ENCODE data around the gene ACSL4. TPM values are rescaled to one million over a fixed set of nuclear protein-coding genes. Genes with fewer than 3 reads are reported as not detected.

The ACSL4 gene
- polyA plus RNA-seq, 6 donors from 2014 or later, result 5.4 to 12.6 (median 9.3) TPM

- no peaks in the 10 kb centered on the region for H3K36me3 Mint-ChIP-seq
- no peak overlapping the region for H3K27ac Mint-ChIP-seq
- ATAC-seq (ENCODE audit: low read depth in 2 of 2) (no peak), DNase-seq (no peak)
- H3K4me1 Mint-ChIP-seq, result peaks cover 11 to 24% (median 15%) of the 10 kb centered on the region in 3 donors
- H3K27me3 Mint-ChIP-seq, result no peaks in the 10 kb centered on the region
- H3K4me3 Mint-ChIP-seq, result no peak overlapping the region
- H3K9me3 Mint-ChIP-seq, result no peaks in the 10 kb centered on the region
Measured at GRCh38 chrX:109714340-109714958, 18.6 kb downstream of the ACSL4 start.

GRCh38 chrX:109710181-109710580 is 22.9 kb downstream of the ACSL4 start:
- no peak overlapping the region for H3K27ac Mint-ChIP-seq
- H3K27me3 Mint-ChIP-seq, result no peaks in the 10 kb centered on the region
- no peaks in the 10 kb centered on the region for H3K36me3 Mint-ChIP-seq
- H3K4me1 Mint-ChIP-seq, result peaks cover 15 to 34% (median 17%) of the 10 kb centered on the region in 3 donors
- H3K4me3 Mint-ChIP-seq, result no peak overlapping the region
- H3K9me3 Mint-ChIP-seq, result no peaks in the 10 kb centered on the region
- ATAC-seq (ENCODE audit: low read depth in 2 of 2), result no peak
- DNase-seq, result no peak

- Mint-ChIP-seq H3K4me3 (peak overlapping the region in 7 of 8 donors; percentile 5 to 76 (median 66)), H3K9me3 (no peaks in the 10 kb centered on the region), H3K27ac (peak overlapping the region in 5 of 6 donors; percentile 44 to 94 (median 73)), H3K36me3 (no peaks in the 10 kb centered on the region), H3K4me1 (peaks cover 24 to 34% (median 27%) of the 10 kb centered on the region in 3 donors), H3K27me3 (no peaks in the 10 kb centered on the region)
- DNase-seq (peak; percentile 26), ATAC-seq (ENCODE audit: low read depth in 2 of 2) (peak; percentile 69 to 74)
Measured at GRCh38 chrX:109709129-109709631, 23.9 kb downstream of the ACSL4 start.

GRCh38 chrX:109707720-109708119 is 25.3 kb downstream of the ACSL4 start:
- H3K4me3 Mint-ChIP-seq, result peak overlapping the region; percentile 58 to 88 (median 81)
- peak overlapping the region in 3 of 6 donors; percentile 68 to 86 (median 72) for H3K27ac Mint-ChIP-seq
- DNase-seq (peak; percentile 15), ATAC-seq (ENCODE audit: low read depth in 2 of 2) (peak; percentile 42 to 54)
- H3K4me1 Mint-ChIP-seq, result peaks cover 19 to 31% (median 20%) of the 10 kb centered on the region in 3 donors
- no peaks in the 10 kb centered on the region for H3K27me3 Mint-ChIP-seq
- no peaks in the 10 kb centered on the region for H3K36me3 Mint-ChIP-seq
- H3K9me3 Mint-ChIP-seq, result peaks cover 0 to 2% (median 0%) of the 10 kb centered on the region in 7 donors

GRCh38 chrX:109707319-109707718 is 25.7 kb downstream of the ACSL4 start:
- Mint-ChIP-seq H3K4me3 (peak overlapping the region; percentile 58 to 88 (median 81)), H3K27ac (peak overlapping the region in 3 of 6 donors; percentile 22 to 86 (median 56)), H3K9me3 (peaks cover 0 to 2% (median 0%) of the 10 kb centered on the region in 7 donors), H3K4me1 (peaks cover 16 to 28% (median 17%) of the 10 kb centered on the region in 3 donors), H3K27me3 (no peaks in the 10 kb centered on the region), H3K36me3 (peaks cover 0 to under 1% of the 10 kb centered on the region in 2 donors)
- peak; percentile 1 for DNase-seq
- ATAC-seq (ENCODE audit: low read depth in 2 of 2), result peak; percentile 16 to 22

- H3K27ac Mint-ChIP-seq, result peak overlapping the region in 3 of 6 donors; percentile 22 to 78 (median 61)
- peaks cover 0 to 4% (median 0%) of the 10 kb centered on the region in 7 donors for H3K9me3 Mint-ChIP-seq
- no peak for ATAC-seq (ENCODE audit: low read depth in 2 of 2)
- H3K4me1 Mint-ChIP-seq, result peaks cover 11 to 22% (median 17%) of the 10 kb centered on the region in 3 donors
- H3K27me3 Mint-ChIP-seq, result no peaks in the 10 kb centered on the region
- H3K4me3 Mint-ChIP-seq, result no peak overlapping the region
- DNase-seq, result no peak
- peaks cover 0 to 4% of the 10 kb centered on the region in 2 donors for H3K36me3 Mint-ChIP-seq
Measured at GRCh38 chrX:109704563-109704962, 28.5 kb downstream of the ACSL4 start.

- ATAC-seq (ENCODE audit: low read depth in 2 of 2), result no peak
- DNase-seq, result no peak
- Mint-ChIP-seq H3K36me3 (peaks cover 0 to 4% of the 10 kb centered on the region in 2 donors), H3K4me3 (no peak overlapping the region), H3K4me1 (peaks cover 0 to 10% (median 2%) of the 10 kb centered on the region in 3 donors), H3K27ac (no peak overlapping the region), H3K27me3 (no peaks in the 10 kb centered on the region), H3K9me3 (peaks cover 0 to 4% (median 0%) of the 10 kb centered on the region in 7 donors)
Measured at GRCh38 chrX:109697855-109698254, 35.2 kb downstream of the ACSL4 start.

- Mint-ChIP-seq H3K36me3 (no peaks in the 10 kb centered on the region), H3K4me1 (peaks cover 0 to 10% (median 0%) of the 10 kb centered on the region in 3 donors), H3K27ac (no peak overlapping the region), H3K4me3 (no peak overlapping the region), H3K9me3 (no peaks in the 10 kb centered on the region), H3K27me3 (no peaks in the 10 kb centered on the region)
- no peak for DNase-seq
- ATAC-seq (ENCODE audit: low read depth in 2 of 2), result no peak
Measured at GRCh38 chrX:109696146-109696740, 36.8 kb downstream of the ACSL4 start.

GRCh38 chrX:109695637-109696036 is 37.4 kb downstream of the ACSL4 start:
- no peak for ATAC-seq (ENCODE audit: low read depth in 2 of 2)
- Mint-ChIP-seq H3K27ac (no peak overlapping the region), H3K9me3 (no peaks in the 10 kb centered on the region), H3K36me3 (no peaks in the 10 kb centered on the region), H3K4me3 (no peak overlapping the region), H3K4me1 (peaks cover 0 to 10% (median 0%) of the 10 kb centered on the region in 3 donors), H3K27me3 (no peaks in the 10 kb centered on the region)
- DNase-seq, result no peak

- no peak overlapping the region for H3K27ac Mint-ChIP-seq
- no peaks in the 10 kb centered on the region for H3K9me3 Mint-ChIP-seq
- no peak for DNase-seq
- peaks cover 0 to 6% (median 0%) of the 10 kb centered on the region in 3 donors for H3K4me1 Mint-ChIP-seq
- no peaks in the 10 kb centered on the region for H3K27me3 Mint-ChIP-seq
- ATAC-seq (ENCODE audit: low read depth in 2 of 2), result no peak
- H3K36me3 Mint-ChIP-seq, result no peaks in the 10 kb centered on the region
- no peak overlapping the region for H3K4me3 Mint-ChIP-seq
Measured at GRCh38 chrX:109691752-109692151, 41.3 kb downstream of the ACSL4 start.

- H3K27me3 Mint-ChIP-seq, result no peaks in the 10 kb centered on the region
- H3K9me3 Mint-ChIP-seq, result no peaks in the 10 kb centered on the region
- no peak overlapping the region for H3K4me3 Mint-ChIP-seq
- ATAC-seq (ENCODE audit: low read depth in 2 of 2) (no peak), DNase-seq (no peak)
- peaks cover 0 to 2% (median 0%) of the 10 kb centered on the region in 3 donors for H3K4me1 Mint-ChIP-seq
- H3K36me3 Mint-ChIP-seq, result no peaks in the 10 kb centered on the region
- no peak overlapping the region for H3K27ac Mint-ChIP-seq
Measured at GRCh38 chrX:109691277-109691676, 41.8 kb downstream of the ACSL4 start.

GRCh38 chrX:109687903-109688302 is 45.2 kb downstream of the ACSL4 start:
- Mint-ChIP-seq H3K36me3 (no peaks in the 10 kb centered on the region), H3K9me3 (no peaks in the 10 kb centered on the region), H3K4me3 (no peak overlapping the region), H3K4me1 (peaks cover 0 to 4% (median 0%) of the 10 kb centered on the region in 3 donors), H3K27me3 (no peaks in the 10 kb centered on the region), H3K27ac (no peak overlapping the region)
- no peak for DNase-seq
- ATAC-seq (ENCODE audit: low read depth in 2 of 2), result no peak

- no peaks in the 10 kb centered on the region for H3K36me3 Mint-ChIP-seq
- no peaks in the 10 kb centered on the region for H3K27me3 Mint-ChIP-seq
- DNase-seq (no peak), ATAC-seq (ENCODE audit: low read depth in 2 of 2) (no peak)
- H3K9me3 Mint-ChIP-seq, result no peaks in the 10 kb centered on the region
- H3K4me1 Mint-ChIP-seq, result peaks cover 0 to 4% (median 0%) of the 10 kb centered on the region in 3 donors
- no peak overlapping the region for H3K27ac Mint-ChIP-seq
- no peak overlapping the region for H3K4me3 Mint-ChIP-seq
Measured at GRCh38 chrX:109685656-109686078, 47.4 kb downstream of the ACSL4 start.

- ATAC-seq (ENCODE audit: low read depth in 2 of 2) (no peak), DNase-seq (no peak)
- Mint-ChIP-seq H3K27ac (peak overlapping the region in 1 of 6 donors; percentile 4), H3K9me3 (no peaks in the 10 kb centered on the region), H3K4me1 (peaks cover 0 to 4% (median 0%) of the 10 kb centered on the region in 3 donors), H3K27me3 (no peaks in the 10 kb centered on the region), H3K36me3 (peaks cover 0 to 4% of the 10 kb centered on the region in 2 donors), H3K4me3 (no peak overlapping the region)
Measured at GRCh38 chrX:109684136-109684535, 48.9 kb downstream of the ACSL4 start.

All from naive B cell (primary cell).